ENCODE measurements around the gene ABCC4. TPM values are rescaled to one million over a fixed set of nuclear protein-coding genes. Genes with fewer than 3 reads are reported as not detected.
A peak's percentile ranks its signal among the peaks of the same experiment; 100 is the strongest.

Gene ABCC4
- total RNA-seq, 4 donors from 2014 or later, result 5.1 to 51.2 (median 14.6) TPM

DNA sequence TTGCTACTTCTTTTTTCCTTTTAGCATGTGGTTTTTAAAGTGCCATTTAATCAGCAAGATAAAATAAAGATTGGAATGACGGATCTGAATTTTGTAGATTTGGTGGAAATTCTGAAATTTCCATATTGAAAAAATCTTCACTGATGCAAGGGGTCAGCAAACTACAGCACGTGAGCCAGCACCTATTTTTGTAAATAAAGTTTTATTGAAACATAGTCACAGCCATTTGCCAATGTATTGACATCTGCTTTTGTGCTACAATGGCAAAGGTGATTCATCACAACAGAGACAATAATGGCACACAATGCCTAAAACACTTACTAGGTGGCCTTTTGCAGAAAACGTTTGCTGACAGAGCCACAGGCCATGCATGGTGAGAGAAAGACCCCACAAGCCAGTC is 226.4 kb downstream of the ABCC4 start:
- no peak for TF ChIP-seq EP300 (IDR thresholded peaks at IDR 0.05)
- TF ChIP-seq POLR2AphosphoS5 (IDR thresholded peaks at IDR 0.05), result no peak
- no peak for TF ChIP-seq POLR2A (IDR thresholded peaks at IDR 0.05)
- TF ChIP-seq, protein P1, sequence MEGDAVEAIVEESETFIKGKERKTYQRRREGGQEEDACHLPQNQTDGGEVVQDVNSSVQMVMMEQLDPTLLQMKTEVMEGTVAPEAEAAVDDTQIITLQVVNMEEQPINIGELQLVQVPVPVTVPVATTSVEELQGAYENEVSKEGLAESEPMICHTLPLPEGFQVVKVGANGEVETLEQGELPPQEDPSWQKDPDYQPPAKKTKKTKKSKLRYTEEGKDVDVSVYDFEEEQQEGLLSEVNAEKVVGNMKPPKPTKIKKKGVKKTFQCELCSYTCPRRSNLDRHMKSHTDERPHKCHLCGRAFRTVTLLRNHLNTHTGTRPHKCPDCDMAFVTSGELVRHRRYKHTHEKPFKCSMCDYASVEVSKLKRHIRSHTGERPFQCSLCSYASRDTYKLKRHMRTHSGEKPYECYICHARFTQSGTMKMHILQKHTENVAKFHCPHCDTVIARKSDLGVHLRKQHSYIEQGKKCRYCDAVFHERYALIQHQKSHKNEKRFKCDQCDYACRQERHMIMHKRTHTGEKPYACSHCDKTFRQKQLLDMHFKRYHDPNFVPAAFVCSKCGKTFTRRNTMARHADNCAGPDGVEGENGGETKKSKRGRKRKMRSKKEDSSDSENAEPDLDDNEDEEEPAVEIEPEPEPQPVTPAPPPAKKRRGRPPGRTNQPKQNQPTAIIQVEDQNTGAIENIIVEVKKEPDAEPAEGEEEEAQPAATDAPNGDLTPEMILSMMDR (IDR thresholded peaks at IDR 0.05), result no peak
- Histone ChIP-seq H3K36me3 (peaks cover 19% of the 10 kb centered on the region), H3K27me3 (no peaks in the 10 kb centered on the region), H3K4me1 (no peaks in the 10 kb centered on the region), H3K4me3 (no peak overlapping the region), H3K27ac (no peak overlapping the region), H3K9me3 (no peaks in the 10 kb centered on the region)
- 86% methylated on average over 3 of the region's 3 CpGs for WGBS
- no peak for DNase-seq (ENCODE audit: low spot score in 2 of 2)

DNA sequence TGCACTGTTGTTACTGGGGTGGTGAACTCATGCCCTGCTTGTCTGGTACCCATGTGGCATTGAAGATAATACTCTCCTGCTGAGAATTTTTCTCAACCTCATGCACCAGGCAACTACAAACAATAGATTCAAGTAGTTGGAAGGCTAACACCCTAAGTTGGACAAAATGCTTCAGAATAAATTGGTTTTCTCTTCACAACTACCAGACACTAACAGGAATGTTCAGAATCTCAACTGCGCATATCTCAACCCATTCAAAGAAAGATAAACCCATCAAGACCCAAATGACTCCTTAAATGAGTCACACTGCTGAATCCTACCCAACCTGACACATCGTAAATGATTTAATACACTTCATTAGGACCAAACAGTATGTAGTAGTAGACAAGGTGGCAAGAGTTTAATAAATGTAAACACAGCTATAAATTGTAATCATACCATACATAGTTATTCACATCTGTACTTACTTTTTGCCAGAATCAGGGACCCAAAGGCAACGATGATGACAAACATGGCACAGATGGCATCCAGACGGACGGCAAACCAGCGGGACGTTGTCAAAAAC is 227.4 kb downstream of the ABCC4 start:
- TF ChIP-seq, protein P1 (IDR thresholded peaks at IDR 0.05), result no peak
- no peak for TF ChIP-seq EP300 (IDR thresholded peaks at IDR 0.05)
- TF ChIP-seq POLR2A (IDR thresholded peaks at IDR 0.05), result no peak
- TF ChIP-seq POLR2AphosphoS5 (IDR thresholded peaks at IDR 0.05), result no peak
- Histone ChIP-seq H3K4me1 (no peaks in the 10 kb centered on the region), H3K4me3 (no peak overlapping the region), H3K9me3 (no peaks in the 10 kb centered on the region), H3K27ac (no peak overlapping the region), H3K36me3 (peaks cover 19% of the 10 kb centered on the region), H3K27me3 (no peaks in the 10 kb centered on the region)
- no peak for DNase-seq (ENCODE audit: low spot score in 2 of 2)
- 49% methylated on average over 7 of the region's 7 CpGs for WGBS

DNA sequence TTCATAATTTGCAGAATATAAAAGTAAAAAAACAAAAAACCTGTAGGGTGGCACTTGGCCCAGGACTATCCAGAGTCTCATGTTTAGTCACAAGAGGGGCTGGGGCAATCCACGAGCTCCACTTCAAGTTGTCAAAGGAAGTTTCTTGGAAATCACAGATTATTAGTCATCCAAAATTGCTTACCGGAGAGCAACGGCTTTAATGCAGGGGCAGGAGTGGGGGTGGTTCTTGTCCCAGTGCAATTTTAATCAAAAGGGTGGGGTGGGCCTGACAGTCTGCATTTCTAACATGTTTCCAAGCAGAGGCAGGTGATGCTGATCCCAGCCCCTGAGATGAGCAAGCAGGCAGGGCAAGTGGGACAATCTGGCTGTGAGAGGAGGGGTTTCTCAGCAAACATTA is 233.9 kb downstream of the ABCC4 start:
- WGBS, result 78% methylated on average over 3 of the region's 3 CpGs
- Histone ChIP-seq H3K4me3 (no peak overlapping the region), H3K36me3 (peaks cover 16% of the 10 kb centered on the region), H3K9me3 (no peaks in the 10 kb centered on the region), H3K4me1 (no peaks in the 10 kb centered on the region), H3K27ac (no peak overlapping the region), H3K27me3 (no peaks in the 10 kb centered on the region)
- DNase-seq (ENCODE audit: low spot score in 2 of 2), result no peak
- no peak for TF ChIP-seq POLR2AphosphoS5 (IDR thresholded peaks at IDR 0.05)
- no peak for TF ChIP-seq POLR2A (IDR thresholded peaks at IDR 0.05)
- TF ChIP-seq, protein P1 (IDR thresholded peaks at IDR 0.05), result no peak
- TF ChIP-seq EP300 (IDR thresholded peaks at IDR 0.05), result no peak

DNA sequence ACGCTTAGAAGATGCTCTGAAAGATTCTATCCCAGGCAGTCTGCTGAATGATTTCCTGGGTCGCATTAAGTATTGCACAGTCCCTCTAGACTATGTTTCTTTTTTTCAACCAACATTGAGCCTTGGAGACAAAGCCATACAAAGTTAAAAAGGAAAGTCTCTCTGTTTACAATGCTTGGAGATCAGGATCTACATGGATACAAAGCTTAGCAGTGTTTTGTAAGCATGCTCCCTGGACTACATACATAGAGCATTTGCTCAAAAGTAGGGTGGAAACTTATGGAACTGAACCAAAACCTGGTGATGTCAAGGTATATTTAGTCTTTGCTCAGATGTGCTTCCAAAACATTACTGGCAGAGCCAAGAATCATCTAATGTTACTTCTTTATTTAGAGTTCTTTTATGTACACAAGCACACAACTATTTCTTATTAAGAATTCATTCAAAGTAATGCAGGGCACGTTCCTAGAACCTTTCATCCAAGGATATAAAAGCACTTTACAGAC is 241.2 kb downstream of the ABCC4 start:
- Histone ChIP-seq H3K27me3 (no peaks in the 10 kb centered on the region), H3K4me3 (no peak overlapping the region), H3K9me3 (no peaks in the 10 kb centered on the region), H3K4me1 (peaks cover 10% of the 10 kb centered on the region), H3K36me3 (no peaks in the 10 kb centered on the region), H3K27ac (peak overlapping the region; percentile 24)
- WGBS, result 50% methylated on average over 3 of the region's 3 CpGs
- TF ChIP-seq EP300 (IDR thresholded peaks at IDR 0.05), result no peak
- TF ChIP-seq POLR2A (IDR thresholded peaks at IDR 0.05), result no peak
- TF ChIP-seq, protein P1 (IDR thresholded peaks at IDR 0.05), result no peak
- no peak for TF ChIP-seq POLR2AphosphoS5 (IDR thresholded peaks at IDR 0.05)
- DNase-seq (ENCODE audit: low spot score in 2 of 2), result no peak

DNA sequence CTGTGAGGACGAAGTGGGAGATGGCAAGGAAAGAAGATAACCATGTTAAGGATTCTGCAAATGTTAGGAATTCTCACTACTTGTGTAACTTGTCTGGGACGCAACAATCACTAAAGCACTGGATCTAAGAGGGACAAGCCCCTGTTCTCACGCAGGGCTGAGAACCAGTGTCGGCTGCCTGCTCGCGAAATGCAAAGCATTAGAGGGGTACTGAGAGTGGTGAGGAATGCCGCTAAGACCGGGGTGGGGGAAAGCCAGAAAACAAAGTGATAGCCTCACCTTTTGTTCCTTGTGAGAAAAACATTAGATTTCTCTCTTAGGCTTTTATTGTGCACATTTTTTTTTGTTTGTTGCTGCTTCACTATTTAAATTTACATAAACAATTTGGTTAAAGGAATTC is 241.9 kb downstream of the ABCC4 start:
- H3K36me3 ChIP-seq, result no peaks in the 10 kb centered on the region
- no peak for DNase-seq (ENCODE audit: low spot score in 2 of 2)
- H3K27ac ChIP-seq, result no peak overlapping the region
- no peaks in the 10 kb centered on the region for H3K9me3 ChIP-seq
- H3K4me3 ChIP-seq, result no peak overlapping the region
- TF ChIP-seq POLR2AphosphoS5 (IDR thresholded peaks at IDR 0.05) (no peak), EP300 (IDR thresholded peaks at IDR 0.05) (no peak), POLR2A (IDR thresholded peaks at IDR 0.05) (no peak)
- TF ChIP-seq, protein P1 (IDR thresholded peaks at IDR 0.05), result no peak
- no peaks in the 10 kb centered on the region for H3K27me3 ChIP-seq
- peaks cover 10% of the 10 kb centered on the region for H3K4me1 ChIP-seq
- WGBS, result 68% methylated on average over 8 of the region's 8 CpGs

All from suprapubic skin (tissue), 4 donors.